GM19455 (cell line): ENCODE measurements around the gene SLC12A5.
"Not testable (repeated sequence)": the region's sequence is repeated elsewhere in the genome, so short reads cannot be mapped to it uniquely, and the experiment has no call there.

Source experiments
- ATAC-seq: cut with Tn5 transposase; IDR thresholded peaks from one replicate; pipeline ENCODE4 v1.9.1; 2021; ENCODE audit not compliant: unreplicated experiment

Gene SLC12A5

GRCh38 chr20:46028772-46029371, at the start of gene SLC12A5:
Gene SLC12A5 (plus strand): TSS chr20:46029215. CDS start chr20:46029345, 130 bp downstream.
- no peak for ATAC-seq

GRCh38 chr20:45981261-45981660, 47.8 kb upstream of the SLC12A5 start:
- no peak for ATAC-seq

- no peak for ATAC-seq
Observed at GRCh38 chr20:45983279-45983743, 45.7 kb upstream of the SLC12A5 start.

GRCh38 chr20:45985573-45985972, 43.4 kb upstream of the SLC12A5 start:
- no peak for ATAC-seq

GRCh38 chr20:45987108-45987780, 41.8 kb upstream of the SLC12A5 start:
- no peak for ATAC-seq

GRCh38 chr20:45988830-45989229, 40.2 kb upstream of the SLC12A5 start:
- not testable (repeated sequence) for ATAC-seq

- ATAC-seq: no peak
Observed at GRCh38 chr20:45991616-45992015, 37.4 kb upstream of the SLC12A5 start.

GRCh38 chr20:45993197-45993951, 35.6 kb upstream of the SLC12A5 start:
- ATAC-seq: no peak

GRCh38 chr20:45994761-45995493, 34.1 kb upstream of the SLC12A5 start:
- no peak for ATAC-seq

GRCh38 chr20:45995495-45996097, 33.4 kb upstream of the SLC12A5 start:
- not testable (repeated sequence) for ATAC-seq

- no peak for ATAC-seq
Observed at GRCh38 chr20:45997187-45997586, 31.8 kb upstream of the SLC12A5 start.

GRCh38 chr20:45998337-45998736, 30.7 kb upstream of the SLC12A5 start:
- no peak for ATAC-seq

GRCh38 chr20:45998761-45999160, 30.3 kb upstream of the SLC12A5 start:
- no peak for ATAC-seq

GRCh38 chr20:45999557-46000261, 29.3 kb upstream of the SLC12A5 start:
- ATAC-seq: no peak

- ATAC-seq: no peak
Observed at GRCh38 chr20:46000262-46000996, 28.6 kb upstream of the SLC12A5 start.

GRCh38 chr20:46001498-46001897, 27.5 kb upstream of the SLC12A5 start:
- ATAC-seq: no peak

- no peak for ATAC-seq
Observed at GRCh38 chr20:46002008-46002407, 27.0 kb upstream of the SLC12A5 start.

- ATAC-seq: no peak
Observed at GRCh38 chr20:46004187-46004586, 24.8 kb upstream of the SLC12A5 start.

GRCh38 chr20:46004889-46005473, 24.0 kb upstream of the SLC12A5 start:
- no peak for ATAC-seq
